Thyroid gland (tissue), 4 donors: ENCODE measurements around the gene KIRREL2. TPM values are rescaled to one million over a fixed set of nuclear protein-coding genes. Genes with fewer than 3 reads are reported as not detected.

Source experiments
- DNase-seq, 2 donors: peaks; one replicate each; pipeline ENCODE4 v3.0.0-alpha.2; 2019
- H3K27ac ChIP-seq, 3 donors: fragments of 200-600 bp; sonication (generic); 1 replicate in 2 of 3; 2 replicates in 1 of 3; pipeline ENCODE4 v1.5.1; 2016 to 2019; ENCODE audit warnings: mild to moderate bottlenecking in 1 of 3, moderate library complexity in 1 of 3
- H3K27me3 ChIP-seq: fragments of 200-600 bp; sonication (generic); one replicate; pipeline ENCODE4 v1.5.1; 2019
- H3K36me3 ChIP-seq, 2 donors: fragments of 200-600 bp; sonication (generic); one replicate each; pipeline ENCODE4 v1.5.1; 2016 to 2019
- H3K4me1 ChIP-seq, 2 donors: fragments of 200-600 bp; sonication (generic); one replicate each; pipeline ENCODE4 v1.5.1; 2017 to 2019
- H3K4me3 ChIP-seq, 3 donors: fragments of 200-600 bp; sonication (generic); replicated peaks in 1 of 3; 1 replicate in 2 of 3; 2 replicates in 1 of 3; pipeline ENCODE4 v1.5.1; 2016; ENCODE audit warnings: mild to moderate bottlenecking in 1 of 3
- H3K9me3 ChIP-seq: fragments of 200-600 bp; sonication (generic); one replicate; pipeline ENCODE4 v1.5.1; 2017
- CTCF ChIP-seq, 6 experiments: fragments of 200-600 bp in 3 of 6; fragments of 450-650 bp in 3 of 6; sonication (generic) in 3 of 6; IDR thresholded peaks; one replicate each; pipeline ENCODE4 v1.5.1; 2016 to 2019; ENCODE audit warnings: antibody characterized with exemption in 6 of 6, mild to moderate bottlenecking in 2 of 6, inconsistent platforms in 1 of 6, moderate library complexity in 1 of 6
- POLR2A ChIP-seq, 2 donors: fragments of 450-650 bp; IDR thresholded peaks; one replicate each; pipeline ENCODE4 v1.6.1; 2017; ENCODE audit warnings: antibody characterized with exemption in 2 of 2, mild to moderate bottlenecking in 2 of 2, moderate library complexity in 1 of 2
- WGBS, 2 donors: methylation state at CpG; one replicate each; pipeline ENCODE4 v1.1.5; 2017; 5-methylcytosine and 5-hydroxymethylcytosine counted together
- intact Hi-C: fragments of 100-400 bp; cut with DNase I; formaldehyde crosslinking; loops from one replicate; pipeline ENCODE4 v1.15.1; 2023
- total RNA-seq, 4 donors: library from RNA; depleted of rRNA; stranded (reverse); fragments of >200 nt; gene quantifications; one replicate each; pipeline ENCODE4 v1.2.3, GENCODE V29; 2016

Gene KIRREL2
- total RNA-seq, 4 donors from 2014 or later = 0.20 to 0.33 TPM; not detected in 2

GRCh38 chr19:35824150-35824549 lies 32.6 kb upstream of the KIRREL2 start:
- WGBS, 2 donors = 69 to 71% methylated on average over 5 of the region's 5 CpGs

GRCh38 chr19:35828692-35829301 lies 27.9 kb upstream of the KIRREL2 start:
- no peaks in the 10 kb centered on the region for H3K27me3 ChIP-seq
- H3K4me1 ChIP-seq = no peaks in the 10 kb centered on the region
- WGBS, 2 donors = 6 to 15% methylated on average over 12 of the region's 12 CpGs
- no peak overlapping the region for H3K27ac ChIP-seq
- H3K36me3 ChIP-seq = no peaks in the 10 kb centered on the region
- DNase-seq = peak; percentile 58 to 77
- no peaks in the 10 kb centered on the region for H3K9me3 ChIP-seq
- no peak for TF ChIP-seq POLR2A (IDR thresholded peaks at IDR 0.05)
- no peak for TF ChIP-seq CTCF (IDR thresholded peaks at IDR 0.05)
- H3K4me3 ChIP-seq = no peak overlapping the region
- intact Hi-C loops = no loop called here

More at GRCh38 chr19:35824150-35824549, 32.6 kb upstream of the KIRREL2 start:
- Histone ChIP-seq H3K4me3 (no peak overlapping the region), H3K27ac (no peak overlapping the region), H3K36me3 (no peaks in the 10 kb centered on the region), H3K27me3 (no peaks in the 10 kb centered on the region), H3K4me1 (no peaks in the 10 kb centered on the region), H3K9me3 (no peaks in the 10 kb centered on the region)
- DNase-seq = no peak
- no peak for TF ChIP-seq CTCF (IDR thresholded peaks at IDR 0.05)
- no peak for TF ChIP-seq POLR2A (IDR thresholded peaks at IDR 0.05)
- intact Hi-C loops = no loop called here

GRCh38 chr19:35830986-35831385 lies 25.7 kb upstream of the KIRREL2 start:
- no peaks in the 10 kb centered on the region for H3K4me1 ChIP-seq
- no peak for DNase-seq
- H3K27me3 ChIP-seq = no peaks in the 10 kb centered on the region
- WGBS, 2 donors = 64 to 79% methylated on average over 18 of the region's 18 CpGs
- no peak overlapping the region for H3K27ac ChIP-seq
- TF ChIP-seq CTCF (IDR thresholded peaks at IDR 0.05) (no peak), POLR2A (IDR thresholded peaks at IDR 0.05) (no peak)
- no peak overlapping the region for H3K4me3 ChIP-seq
- intact Hi-C loops = no loop called here
- H3K36me3 ChIP-seq = no peaks in the 10 kb centered on the region
- H3K9me3 ChIP-seq = no peaks in the 10 kb centered on the region

GRCh38 chr19:35832054-35832453 lies 24.7 kb upstream of the KIRREL2 start:
- intact Hi-C loops = no loop called here
- no peaks in the 10 kb centered on the region for H3K36me3 ChIP-seq

More at GRCh38 chr19:35832054-35832453, 24.7 kb upstream of the KIRREL2 start:
- Histone ChIP-seq H3K9me3 (no peaks in the 10 kb centered on the region), H3K4me1 (no peaks in the 10 kb centered on the region), H3K27ac (no peak overlapping the region), H3K4me3 (no peak overlapping the region), H3K27me3 (no peaks in the 10 kb centered on the region)
- TF ChIP-seq POLR2A (IDR thresholded peaks at IDR 0.05) (no peak), CTCF (IDR thresholded peaks at IDR 0.05) (no peak)
- 63 to 76% methylated on average over 4 of the region's 4 CpGs for WGBS, 2 donors
- DNase-seq = no peak
